ENCODE results near the gene KIF26A.

DNA sequence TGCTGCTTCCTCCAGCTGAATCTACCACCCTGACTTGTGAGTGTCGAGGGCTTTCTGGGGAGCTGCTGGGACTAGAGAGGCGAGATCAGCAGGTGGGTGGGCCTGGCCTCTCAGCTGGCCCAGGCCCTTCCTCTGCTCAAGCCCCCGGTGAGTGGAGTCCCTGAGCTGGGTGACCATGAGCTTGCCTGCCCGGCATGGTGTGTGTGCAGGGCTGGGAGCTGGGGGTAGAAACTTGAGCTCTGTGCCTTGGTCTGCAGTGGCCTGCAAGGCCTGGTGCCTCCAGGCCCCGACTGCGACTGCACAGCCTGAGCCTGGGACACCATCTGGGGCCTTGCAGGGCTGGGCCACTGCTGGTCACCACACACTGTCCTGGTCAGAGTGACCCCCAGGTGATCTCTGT lies 67.4 kb downstream of the KIF26A start:
- TF ChIP-seq, protein P1, sequence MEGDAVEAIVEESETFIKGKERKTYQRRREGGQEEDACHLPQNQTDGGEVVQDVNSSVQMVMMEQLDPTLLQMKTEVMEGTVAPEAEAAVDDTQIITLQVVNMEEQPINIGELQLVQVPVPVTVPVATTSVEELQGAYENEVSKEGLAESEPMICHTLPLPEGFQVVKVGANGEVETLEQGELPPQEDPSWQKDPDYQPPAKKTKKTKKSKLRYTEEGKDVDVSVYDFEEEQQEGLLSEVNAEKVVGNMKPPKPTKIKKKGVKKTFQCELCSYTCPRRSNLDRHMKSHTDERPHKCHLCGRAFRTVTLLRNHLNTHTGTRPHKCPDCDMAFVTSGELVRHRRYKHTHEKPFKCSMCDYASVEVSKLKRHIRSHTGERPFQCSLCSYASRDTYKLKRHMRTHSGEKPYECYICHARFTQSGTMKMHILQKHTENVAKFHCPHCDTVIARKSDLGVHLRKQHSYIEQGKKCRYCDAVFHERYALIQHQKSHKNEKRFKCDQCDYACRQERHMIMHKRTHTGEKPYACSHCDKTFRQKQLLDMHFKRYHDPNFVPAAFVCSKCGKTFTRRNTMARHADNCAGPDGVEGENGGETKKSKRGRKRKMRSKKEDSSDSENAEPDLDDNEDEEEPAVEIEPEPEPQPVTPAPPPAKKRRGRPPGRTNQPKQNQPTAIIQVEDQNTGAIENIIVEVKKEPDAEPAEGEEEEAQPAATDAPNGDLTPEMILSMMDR (IDR thresholded peaks at IDR 0.05): no peak
- no peak for TF ChIP-seq EP300 (IDR thresholded peaks at IDR 0.05)
- TF ChIP-seq POLR2AphosphoS5 (IDR thresholded peaks at IDR 0.05): no peak

All from stomach (tissue), 4 donors.